Activated CD8-positive, alpha-beta memory T cell treated with anti-CD3 and anti-CD28 coated beads for 1 hour (primary cell): ENCODE results near the gene TRABD2B.

Experiments
- DNase-seq, 2 donors: peaks; one replicate each; pipeline ENCODE4 v3.0.0-alpha.2; 2020; ENCODE audit warnings: low read depth in 1 of 2; ENCODE audit errors: extremely low read depth in 1 of 2

Gene TRABD2B

DNA sequence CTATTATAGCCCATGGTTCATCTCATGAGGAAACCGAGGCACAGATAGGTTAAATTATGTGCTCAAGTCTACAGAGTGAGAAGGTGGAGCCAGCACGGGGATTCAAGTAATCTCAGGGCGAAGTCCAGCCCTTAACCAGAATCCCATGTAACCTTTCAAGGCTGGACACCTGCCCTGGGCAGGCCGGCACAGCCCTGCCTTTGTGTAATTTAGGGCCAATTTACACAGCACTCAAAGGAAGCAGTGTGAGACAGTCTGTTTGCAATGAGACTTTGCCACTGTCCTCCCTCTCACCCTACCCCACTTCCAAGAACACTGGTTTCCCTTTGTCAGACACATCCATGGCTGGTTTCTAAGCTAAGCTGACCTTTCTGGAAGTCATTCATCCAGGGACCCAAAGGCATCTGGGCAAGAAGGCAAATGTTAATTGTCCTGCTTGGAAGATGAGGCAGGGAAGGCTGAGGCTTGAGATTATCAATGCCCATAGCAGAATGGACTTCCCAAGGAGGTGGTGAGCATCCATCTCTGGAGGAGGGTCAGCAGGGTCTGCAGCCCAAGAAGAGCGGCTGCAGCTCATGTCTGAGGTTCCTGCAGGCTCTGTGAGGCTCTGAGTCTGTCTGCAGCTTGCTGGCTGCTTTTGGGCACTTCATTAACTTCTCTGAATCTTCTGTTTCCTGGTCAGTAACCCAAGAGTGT lies 159.2 kb downstream of the TRABD2B start:
- no peak for DNase-seq

DNA sequence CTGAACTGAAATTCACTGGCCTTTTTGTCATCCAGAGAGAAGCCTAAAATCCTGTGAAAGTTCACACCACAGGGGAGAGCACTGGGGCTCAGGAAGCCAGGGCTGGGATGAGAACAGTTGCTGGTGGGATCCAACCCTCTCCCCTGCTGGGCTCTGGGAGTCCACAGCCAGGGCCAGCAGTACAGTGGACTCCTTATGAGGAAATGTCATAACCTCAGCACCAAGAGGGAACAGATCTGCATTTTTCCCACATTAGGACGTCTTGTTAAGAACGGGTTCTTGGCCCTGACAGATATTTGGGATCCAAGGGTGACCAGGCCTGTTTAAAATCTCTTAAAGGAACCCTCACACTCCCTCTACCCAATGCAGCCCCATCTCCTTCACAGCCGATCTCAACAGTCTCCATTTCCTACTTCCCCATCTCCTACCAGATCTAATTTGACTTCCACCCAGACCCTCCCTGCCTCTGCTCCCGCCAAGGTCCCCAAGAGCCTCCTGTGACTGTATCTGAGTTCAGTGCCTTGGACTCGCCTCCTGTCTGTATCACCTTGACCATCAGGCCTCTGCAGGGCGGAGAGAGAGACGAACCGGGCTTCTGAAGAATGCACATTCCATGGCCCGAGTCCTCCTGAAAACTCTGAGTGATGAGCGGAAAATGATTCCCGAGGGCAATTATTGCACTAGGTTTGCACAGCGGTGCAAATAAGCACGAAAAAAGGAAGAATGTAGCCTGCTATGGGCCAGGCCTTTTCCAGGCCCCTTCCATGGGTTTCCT lies 159.9 kb downstream of the TRABD2B start:
- DNase-seq: no peak

DNA sequence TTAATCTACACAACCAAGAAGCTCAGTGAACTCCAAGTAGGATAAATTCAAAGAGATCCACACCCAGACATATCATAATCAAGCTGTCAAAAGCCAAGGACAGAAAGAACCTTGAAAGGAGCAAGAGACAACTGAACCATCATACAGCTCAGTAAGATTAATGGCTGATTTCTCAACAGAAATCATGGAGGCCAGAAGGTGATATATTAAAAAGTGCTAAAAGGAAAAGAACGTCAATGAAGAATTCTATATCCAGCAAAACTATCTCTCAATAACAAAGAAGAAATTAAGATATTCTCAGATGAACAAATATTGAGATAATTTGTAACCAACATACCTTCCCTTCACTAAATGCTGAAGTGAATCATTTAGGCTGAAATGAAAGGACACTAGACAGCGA lies 161.8 kb downstream of the TRABD2B start:
- no peak for DNase-seq

DNA sequence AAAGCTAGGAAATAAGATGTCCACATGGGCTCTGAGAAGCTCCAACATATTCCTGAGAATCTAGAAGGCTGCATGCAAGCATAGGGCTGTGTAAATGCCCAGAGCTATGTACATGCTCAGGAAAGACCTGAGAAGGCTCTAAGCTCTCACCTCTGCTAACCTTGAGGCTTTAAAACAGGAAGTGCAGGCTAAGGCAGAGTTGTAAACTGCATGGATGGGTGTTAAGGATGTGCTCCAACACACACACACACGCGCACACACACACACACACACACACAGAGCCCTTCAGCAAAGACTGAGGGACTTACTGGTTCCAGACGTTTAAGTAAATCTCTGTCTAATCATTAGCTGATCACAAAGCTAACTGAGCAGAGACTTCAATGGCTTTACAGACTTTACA lies 162.9 kb downstream of the TRABD2B start:
- no peak for DNase-seq

DNA sequence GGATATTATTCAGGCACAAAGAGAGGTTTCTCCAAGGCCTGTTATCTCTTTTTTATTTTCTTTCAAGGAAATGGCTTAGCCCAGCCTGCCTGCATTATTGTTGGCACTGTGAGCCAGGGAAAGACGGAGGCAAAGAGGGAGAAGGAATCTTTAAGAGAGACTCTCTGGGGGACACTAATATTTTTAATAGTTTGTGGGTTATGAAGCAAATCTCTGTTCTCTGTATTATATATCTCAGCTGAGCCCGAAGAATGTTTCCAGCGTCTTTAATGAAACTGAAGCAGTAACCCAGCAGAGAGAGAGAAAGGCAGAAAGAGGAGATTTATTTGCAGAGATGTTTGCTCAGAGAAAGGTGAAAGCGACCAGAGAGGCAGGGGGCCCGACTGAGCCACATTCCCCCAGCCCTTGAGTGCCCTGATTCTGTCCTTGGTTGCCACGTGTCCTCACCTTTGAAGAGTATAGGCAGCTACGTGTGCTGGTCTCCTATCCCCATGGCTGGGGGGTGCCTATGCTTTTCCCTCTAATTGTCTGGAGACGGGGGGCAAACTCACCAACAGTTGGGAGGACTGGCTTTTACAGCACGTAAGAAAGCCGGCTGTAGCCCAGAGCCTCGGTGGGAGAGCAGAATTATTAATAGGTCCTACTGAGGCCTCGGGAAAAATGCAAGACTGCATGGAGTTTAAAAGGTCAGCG lies 166.4 kb downstream of the TRABD2B start:
- DNase-seq: no peak

DNA sequence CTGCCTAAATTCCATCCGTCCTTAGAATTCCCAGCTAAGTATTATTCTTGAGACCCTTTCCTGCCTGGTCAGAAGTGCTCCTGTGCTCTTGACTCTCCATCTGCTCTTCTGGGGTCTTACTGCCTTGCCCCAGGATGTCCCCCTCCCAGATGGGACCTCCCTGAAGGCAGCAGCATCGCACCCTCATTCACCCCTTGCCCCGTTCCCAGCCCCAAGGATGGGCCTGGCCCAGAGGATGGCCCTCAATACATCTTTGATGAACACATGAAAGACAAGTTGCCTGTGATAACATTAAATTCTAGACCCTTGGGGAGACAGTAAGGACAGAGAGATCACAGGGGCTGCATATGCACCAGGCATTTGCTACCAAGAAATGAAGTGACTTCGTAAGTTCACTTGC lies 167.2 kb downstream of the TRABD2B start:
- DNase-seq: no peak

DNA sequence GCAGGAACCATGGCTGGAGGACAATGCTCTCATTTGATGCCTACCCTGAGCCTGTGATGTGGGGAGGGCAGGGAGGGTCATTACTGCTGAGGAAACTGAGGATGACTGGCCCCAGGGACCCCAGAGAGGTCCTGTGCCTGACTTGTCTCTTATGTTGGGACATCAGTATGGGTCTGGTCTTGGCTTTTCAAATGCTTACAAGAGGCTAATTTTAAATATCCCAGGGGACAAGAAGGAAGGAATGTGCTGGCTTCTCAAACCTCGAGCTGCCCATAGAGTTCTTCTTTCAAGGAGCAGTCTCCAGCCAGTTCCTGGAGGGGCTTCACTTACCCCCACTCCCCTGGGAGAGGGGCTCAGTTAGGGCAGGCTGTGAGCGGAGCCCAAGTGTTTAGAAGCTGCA lies 168.2 kb downstream of the TRABD2B start:
- DNase-seq: no peak

DNA sequence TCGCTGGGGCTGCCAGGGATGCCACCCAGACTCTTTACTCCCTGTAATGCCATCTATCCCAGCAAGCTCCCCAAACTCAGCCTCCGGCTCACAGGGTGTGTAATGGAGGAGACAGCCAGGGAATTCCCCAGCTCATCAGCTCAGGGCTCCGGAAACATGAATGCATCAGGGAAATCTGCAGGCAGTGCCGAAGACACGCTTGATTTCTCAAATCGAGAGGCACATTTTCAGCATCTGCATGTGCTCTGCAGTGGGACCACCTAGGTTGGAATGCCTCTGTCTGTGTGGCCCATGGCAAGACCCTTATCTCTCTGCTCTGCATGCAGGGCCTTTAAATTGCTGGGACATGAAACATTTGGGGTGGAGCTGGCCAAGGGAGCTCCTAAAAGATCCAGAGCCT lies 170.1 kb downstream of the TRABD2B start:
- DNase-seq: no peak

DNA sequence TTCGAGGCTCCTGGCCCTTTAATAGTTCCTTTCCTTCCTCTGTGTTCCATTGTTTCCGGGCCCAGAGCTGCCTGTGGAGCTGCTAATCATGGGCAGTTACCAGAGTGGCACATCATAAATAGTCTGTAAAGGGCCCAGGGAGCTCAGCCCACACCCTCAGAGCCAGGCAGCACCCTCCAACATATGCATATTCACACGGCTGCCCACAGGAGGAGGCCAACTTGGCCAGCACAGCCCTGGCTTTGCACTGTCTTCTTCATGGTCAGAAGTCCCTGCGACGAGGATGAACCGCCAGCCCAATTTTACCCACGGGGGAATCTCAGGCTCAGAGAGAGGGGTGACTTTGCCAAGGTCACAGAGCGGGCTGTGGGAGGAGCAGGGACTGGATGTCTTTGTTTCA lies 172.5 kb downstream of the TRABD2B start:
- no peak for DNase-seq

DNA sequence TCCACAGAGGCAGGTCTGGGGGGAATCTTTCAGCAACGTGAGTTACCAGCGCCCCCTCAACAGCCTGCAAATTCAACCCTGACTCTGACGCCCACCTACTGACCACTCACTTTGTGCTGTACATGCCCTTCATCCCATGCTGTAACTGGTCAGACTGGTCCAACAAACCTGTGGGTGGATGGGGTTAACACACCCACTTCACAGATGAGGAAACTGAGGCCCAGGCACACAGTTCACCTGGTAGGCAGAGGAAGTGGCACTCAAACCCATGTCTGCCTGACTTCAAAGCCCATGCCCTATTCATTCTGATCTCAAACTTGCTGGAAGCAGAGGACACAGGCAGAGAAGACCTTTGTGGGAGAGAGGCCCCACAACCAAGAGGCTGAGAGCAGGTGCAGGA lies 172.9 kb downstream of the TRABD2B start:
- no peak for DNase-seq

DNA sequence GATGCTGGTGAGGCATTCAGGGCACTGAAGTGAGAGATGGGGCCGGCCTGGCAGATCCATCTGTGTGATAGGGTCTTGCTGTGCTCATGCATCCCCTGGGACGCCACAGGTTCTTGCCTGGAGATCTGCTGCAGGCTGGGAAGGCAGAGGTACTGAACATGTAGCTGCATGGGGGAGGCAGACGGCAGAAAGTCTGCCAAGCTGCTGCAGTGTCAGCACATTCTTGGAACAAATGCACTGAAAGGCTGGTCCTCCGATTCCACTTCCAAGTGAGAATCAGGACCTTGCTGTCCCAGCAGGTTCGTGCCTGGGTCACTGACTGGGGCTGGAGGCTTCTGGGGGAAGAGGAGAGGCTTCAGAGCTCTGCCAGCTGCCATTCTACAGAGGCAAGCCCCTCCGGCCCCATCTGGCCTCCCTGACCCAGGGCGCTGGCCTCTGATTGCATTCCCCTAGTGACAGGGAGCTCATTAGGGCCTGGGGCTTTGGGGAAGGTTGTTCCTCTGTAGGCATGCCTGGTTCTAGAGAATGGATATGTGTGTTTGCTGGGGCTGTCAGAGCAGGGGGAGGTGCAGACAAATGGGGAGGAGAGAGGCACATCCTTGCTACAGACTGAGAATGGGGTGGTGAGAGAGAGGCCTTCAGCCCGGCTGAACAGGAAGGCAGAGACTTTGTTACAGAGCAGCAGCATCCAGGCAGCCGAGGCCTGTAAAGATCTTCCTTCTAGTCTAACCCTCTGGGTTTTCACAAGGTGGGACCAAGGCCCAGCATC lies 174.0 kb downstream of the TRABD2B start:
- no peak for DNase-seq

DNA sequence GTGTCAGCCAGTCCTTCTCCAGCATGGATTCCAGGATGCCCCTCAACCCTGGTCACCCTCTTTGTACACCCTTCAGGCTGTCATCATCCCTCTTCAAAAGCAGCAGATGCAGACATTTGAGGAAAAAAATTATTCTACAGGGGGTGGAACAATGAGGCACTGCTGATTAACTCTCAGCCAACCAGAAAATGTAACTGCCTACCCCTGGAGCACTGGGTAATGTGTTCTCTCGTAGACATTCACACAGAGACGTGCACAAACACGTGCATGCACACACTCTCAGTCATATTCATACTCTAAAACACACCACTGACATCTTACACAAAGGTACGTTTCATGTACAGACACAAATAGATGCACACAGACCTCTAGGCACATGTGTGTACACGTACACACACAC lies 175.4 kb downstream of the TRABD2B start:
- no peak for DNase-seq

DNA sequence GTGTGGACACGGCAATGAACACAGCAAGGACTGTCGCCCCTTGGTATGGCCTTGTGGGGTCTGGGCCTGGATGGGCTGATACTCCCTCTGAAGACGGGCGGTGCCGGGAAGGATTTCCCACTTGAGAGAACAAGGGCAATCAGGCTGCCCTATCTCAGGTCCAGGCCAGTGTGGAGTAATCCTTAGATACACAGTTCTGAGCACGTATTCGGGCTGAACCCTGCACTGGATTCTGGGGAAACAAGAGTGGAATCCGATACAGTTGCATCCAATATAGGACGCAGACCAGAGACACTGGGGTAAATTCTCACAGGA lies 177.7 kb downstream of the TRABD2B start:
- DNase-seq: no peak

DNA sequence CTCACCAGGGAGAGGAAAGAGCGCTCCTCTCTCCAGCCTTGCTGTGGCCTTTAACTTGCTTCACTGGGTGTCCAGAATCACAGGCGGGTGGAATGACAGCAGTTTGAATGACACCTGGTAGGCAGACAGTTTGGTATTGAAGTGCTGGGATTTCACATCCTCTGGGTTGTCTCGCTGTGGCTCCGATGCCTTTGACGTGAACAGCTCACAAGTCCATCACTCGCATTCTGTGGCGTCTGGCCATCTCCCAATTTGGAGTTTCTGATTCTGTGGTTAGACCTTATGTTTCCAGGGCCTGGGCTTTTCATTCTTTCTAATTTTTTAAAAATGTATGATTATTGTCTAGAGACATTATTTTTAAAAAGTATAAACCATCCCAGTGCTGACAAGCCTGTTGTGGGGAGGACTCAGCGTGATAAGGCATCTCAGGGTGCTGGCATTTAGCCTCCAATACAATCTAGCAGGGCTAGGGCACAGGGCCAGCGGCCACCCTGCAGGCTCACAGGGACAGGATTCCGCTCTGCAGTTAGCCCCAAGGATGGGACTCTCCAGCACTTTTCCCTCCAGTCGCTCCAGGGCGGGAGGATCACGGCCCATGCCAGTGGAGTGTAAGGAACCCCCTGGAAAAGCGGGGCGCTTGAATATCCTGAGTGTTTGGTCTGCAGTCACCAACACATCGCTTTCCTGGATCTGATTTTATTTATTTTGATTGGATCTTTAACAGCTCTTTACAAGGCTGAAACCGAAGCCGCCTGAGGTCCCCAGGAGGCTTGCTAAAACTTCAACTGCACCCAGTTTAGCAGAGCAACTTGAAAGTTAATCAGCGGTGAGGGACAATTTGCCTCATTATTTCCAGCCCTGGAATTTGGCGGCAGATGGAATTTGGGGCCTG lies 178.3 kb downstream of the TRABD2B start:
- DNase-seq: no peak

DNA sequence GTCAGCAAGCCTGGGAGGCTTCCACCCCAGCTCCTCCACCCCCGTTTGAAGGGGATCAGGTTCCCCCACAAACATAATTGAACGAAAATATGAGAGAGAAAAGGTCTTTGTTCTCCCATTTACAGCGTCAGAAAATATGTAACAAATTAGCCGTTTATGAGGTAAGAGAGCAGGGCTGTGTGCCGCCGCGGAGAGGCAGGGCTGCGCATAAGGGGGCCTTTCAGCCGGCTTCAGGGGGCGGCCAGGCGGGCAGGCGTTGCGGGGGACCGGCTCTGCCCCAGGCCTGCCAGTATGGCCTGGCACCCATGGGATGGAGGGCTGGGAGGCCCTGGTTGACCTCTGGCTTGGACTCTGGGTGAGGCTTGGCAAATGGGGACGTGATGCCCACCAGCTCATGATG lies 179.3 kb downstream of the TRABD2B start:
- no peak for DNase-seq

DNA sequence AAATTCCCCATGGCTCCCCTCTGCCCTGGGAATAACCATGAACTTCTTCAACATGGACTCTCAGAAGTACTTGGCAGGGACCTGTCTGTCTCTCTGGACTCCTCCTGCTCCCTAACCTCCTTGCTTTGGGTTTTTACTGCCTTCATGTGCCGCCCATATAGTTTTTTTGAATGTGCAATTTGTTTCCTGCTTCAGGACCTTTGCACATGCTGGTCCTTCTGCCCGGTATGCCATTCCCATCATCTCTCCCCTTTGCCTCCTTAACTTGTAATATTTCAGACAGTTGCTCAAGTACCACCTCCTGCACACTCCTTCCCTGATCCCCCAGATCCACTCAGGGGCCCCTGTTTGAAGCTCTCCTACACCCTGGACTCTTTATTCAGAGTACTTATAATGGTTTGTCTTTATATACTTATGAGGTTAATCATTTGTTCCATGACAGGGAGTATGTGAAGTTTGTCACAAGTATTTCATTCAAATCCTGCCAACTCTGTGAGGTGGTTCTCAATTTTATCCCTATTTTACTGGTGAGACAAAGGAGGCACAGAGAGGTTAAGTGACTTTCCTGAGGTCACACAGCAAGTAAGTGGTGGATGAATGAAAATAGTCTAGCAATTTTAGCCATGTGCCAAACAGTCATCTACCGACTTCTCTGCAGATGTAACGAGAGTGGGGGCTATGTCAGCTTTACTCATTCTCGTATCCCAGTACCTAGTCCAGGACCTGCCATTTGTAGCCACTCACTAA lies 180.7 kb downstream of the TRABD2B start:
- no peak for DNase-seq

DNA sequence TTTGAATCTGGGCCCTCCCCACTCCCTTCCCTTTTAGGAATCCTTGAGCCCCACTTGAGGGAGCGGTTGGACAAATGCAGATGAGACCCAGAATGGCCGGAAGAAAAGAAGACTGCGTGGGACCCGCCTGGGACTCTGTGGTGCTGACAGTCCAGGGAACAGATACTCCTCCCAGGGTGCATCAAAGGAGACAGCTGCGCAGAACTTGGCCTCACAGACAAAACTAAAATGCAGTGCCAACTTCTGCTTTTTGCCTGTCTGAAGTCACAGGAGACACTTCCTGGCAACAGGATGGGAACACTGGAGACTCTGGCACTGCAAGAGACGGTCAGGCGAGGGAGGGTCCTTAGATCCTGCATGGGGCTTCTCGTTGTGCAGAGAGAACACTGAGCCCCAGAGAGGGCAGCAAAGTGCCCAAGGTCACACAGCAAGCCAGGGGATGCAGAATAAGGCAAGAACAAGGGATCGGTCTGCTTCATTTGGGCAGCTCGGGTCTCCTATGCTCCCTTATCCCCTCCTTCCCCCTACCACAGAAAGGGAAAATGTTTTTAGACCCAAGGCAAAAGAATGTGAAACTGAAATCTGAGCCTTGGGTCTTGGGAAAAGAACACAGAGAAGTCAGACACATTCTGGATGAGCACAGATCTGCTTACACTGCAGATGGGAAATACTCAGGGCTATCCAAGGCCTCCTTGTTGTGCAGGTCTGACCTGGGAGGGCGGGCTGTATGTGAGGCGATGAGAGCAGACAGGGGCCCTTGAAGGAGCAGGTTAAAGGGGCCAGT lies 182.4 kb downstream of the TRABD2B start:
- DNase-seq: no peak

DNA sequence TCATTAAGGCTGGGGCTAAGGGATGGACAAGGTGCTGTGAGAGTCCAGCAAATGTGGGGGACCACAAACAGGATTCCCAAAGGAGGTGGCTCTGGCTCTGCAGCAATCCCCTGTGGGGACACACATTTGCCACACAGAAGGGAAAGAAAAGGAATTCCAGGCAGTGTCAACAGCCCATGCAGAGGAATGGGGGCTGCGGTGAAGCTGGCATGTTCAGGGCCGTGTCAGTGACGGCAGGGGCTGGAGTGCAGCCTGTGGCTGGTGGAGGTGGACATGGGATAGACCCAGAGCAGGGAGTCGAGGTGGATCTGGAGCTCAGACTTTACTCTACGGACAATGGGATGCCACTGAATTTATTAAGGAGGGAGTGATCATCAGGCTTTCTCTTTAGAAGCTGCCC lies 183.2 kb downstream of the TRABD2B start:
- no peak for DNase-seq

DNA sequence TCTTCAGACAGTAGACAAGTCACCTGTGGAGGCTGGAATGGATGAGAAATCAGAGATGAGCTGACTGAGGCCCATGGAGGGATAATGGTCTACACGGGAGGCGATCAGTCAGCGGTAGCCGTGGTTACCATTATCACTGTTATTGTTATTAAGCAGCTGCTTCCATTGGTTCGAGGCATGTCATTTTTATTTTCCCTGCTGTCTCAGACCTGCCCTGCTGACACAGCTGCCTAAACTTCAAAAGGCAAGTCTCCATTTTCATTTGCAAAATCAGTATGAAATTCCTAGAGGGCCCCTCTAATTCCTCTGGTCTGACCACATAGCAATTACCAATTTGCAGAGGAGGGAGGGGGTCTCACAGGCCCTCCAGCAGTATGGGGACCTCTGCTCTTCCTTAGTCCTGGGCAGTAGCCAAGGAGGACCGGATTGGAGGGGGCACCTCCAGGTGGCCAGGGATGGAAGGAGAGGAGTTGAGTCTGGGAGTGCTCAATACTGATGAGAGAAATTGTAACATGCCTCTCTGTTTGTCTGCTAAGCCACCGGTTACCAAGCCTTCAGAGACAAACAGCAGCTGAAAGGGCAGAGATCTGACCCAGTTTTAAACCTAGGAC lies 184.2 kb downstream of the TRABD2B start:
- DNase-seq: no peak
